Effector CD4-positive, alpha-beta T cell (primary cell): ENCODE measurements around the gene CLNK.

ENCODE experiments used
- DNase-seq: peaks from one replicate; pipeline ENCODE4 v3.0.0-alpha.2; 2020

The CLNK gene

DNA sequence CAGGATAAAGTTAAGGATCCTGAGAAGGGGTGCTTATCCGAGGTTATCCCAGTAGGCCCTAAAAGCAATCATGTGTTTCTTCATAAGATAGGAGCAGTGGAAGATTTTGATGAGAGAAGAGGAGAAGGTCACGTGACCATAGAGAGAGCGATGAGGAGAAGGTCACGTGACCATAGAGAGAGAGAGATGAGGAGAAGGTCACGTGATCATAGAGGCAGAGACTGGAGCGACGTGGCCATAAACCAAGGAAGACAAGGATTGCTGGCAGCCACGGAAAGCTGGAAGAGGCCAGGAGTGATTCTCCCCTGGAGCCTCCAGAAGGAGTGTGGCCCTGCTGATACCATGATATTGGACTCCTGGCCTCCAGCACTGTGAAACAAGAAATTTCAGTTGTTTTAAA lies 188.9 kb downstream of the CLNK start:
- no peak for DNase-seq

DNA sequence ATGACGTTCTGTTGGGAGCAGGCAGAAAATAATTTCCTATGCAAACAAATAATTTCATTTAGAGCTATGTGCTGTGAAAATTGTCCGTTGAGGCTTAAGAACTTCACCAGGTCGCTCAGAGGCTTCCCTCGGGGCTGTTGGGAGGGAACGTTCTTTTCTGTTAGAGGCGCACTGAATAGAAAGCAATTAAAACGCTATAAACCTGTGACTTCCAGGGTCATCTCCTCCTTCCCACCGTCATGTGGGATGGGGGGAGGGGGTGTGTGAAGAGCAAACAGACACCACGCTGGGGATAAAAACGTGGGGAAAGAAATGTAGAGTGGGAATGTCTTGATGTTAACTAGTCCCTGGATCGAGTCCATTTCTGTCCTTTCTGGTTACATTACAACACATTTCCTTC lies 192.1 kb downstream of the CLNK start:
- DNase-seq: no peak

DNA sequence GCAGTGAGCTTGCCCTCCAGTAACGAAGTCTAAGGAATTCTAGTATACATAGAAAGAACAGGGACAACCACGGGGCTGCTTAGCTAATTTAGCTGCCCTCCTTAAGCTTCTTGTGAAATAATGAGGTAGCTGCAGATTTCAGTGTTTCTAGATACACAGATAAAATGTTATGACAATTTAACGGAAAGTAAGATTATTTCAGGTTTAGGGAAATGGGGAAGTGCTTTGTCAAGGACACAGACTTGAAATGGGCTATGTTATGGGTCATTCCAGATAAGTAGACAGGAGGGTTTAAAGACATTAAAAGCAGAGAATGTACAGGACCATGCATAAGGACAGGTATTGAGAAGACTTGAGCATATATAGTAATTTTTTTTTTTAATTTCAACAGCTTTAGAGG lies 193.2 kb downstream of the CLNK start:
- DNase-seq: no peak

DNA sequence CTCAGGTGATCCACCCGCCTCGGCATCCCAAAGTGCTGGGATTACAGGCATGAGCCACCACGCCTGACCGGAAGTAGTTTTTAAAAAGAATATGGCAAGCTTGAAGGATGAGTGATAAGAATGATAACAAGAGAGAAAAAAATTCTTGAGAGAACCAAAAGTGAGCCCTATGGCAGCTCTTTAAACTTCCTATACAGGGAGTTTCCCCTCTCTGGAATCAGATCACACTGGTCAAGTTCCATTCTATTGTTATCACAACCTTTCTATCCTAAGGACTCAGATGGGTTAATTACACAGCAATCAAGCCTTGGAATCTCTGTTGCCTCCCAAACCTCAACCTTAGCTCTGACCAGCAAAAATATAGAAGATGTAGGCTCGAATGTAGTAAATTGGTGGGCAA lies 193.6 kb downstream of the CLNK start:
- no peak for DNase-seq

DNA sequence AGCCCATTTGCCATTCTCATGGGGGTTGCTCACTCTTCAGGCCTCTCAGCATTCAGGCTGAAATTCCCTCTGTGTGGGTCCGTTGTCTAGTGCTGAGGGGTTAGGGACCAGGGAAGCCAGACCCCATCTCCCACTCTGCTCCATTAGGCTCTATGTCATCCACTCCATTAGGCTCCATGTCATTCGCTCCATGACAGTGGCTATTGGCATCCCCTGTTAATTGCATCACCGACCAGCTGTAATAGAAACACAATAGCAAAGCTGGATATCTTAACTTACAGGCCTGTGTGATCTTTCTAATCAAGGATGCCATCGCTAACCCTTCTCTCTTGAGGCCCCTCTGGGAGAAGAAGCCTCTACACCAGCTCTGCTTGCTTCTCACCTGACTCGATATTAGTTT lies 201.7 kb downstream of the CLNK start:
- DNase-seq: no peak

DNA sequence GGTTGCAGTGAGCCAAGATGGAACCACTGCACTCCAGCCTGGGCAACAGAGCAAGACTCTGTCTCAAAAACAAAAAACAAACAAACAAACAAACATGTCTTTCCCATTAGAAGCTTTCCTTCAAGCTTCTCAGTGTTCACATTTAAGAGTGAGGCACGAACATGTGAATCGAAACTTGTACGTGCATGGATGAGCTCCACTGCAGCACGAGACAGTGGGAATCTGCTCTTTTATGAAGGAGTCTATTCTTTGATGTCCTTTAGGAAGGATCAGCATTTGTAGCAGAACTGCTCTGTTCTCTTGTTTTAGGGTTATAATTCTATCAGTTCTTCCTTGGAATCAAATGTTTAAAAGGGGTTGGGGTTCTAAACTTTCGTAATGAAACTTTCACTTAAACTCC lies 204.0 kb downstream of the CLNK start:
- DNase-seq: no peak

DNA sequence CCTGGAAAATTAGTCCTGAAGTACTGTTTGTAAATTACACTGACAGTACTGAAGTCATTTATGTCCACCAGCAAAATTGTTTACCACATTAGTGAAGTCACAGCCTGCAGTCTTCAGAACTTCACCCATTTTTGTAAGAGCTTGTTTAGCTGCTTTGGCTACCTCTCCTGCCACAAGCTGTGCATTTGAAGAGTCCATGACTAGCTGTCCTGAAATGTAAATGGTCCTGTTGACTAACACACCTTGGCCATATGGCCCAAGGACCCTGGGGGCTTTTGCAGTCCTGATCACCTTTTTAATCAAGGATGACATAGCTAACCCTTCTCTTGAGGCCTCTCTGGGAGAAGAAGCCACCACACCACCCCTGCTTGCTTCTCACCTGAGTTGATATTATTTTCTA lies 205.9 kb downstream of the CLNK start:
- no peak for DNase-seq

DNA sequence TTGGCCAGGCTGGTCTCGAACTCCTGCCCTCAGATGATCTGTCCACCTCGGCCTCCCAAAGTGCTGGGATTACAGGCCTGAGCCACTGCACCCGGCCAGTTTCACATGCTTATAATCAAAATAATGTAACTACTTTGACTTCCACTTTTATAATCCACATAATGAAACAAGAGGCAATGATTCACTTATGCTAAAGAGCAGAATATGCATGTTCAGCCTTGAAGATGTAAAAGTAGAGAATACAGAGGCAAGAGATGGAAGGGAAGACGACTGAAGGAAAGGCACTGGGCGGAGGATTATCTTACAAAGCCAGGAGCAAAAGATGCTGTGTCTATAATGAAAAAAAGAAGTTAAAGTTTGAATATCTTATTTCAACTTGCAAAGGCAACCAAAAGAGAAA lies 214.1 kb downstream of the CLNK start:
- no peak for DNase-seq

DNA sequence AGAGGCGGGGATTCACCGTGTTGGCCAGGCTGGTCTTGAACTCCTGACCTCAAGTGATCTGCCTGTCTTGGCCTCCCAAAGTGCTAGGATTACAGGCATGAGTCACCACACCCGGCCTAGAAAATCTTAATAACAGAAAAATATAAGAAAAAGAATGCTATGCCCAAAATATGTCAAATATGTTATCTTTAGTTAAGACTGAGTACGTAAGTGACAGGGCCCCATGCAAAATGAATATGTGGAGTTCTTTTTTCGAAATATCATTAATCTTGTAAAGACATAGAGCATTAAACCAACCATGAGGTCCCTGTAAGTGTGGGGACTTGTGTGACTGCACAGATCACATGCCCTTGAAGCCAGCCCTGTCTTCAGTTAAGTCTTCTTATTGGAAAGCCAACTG lies 218.4 kb downstream of the CLNK start:
- DNase-seq: no peak

DNA sequence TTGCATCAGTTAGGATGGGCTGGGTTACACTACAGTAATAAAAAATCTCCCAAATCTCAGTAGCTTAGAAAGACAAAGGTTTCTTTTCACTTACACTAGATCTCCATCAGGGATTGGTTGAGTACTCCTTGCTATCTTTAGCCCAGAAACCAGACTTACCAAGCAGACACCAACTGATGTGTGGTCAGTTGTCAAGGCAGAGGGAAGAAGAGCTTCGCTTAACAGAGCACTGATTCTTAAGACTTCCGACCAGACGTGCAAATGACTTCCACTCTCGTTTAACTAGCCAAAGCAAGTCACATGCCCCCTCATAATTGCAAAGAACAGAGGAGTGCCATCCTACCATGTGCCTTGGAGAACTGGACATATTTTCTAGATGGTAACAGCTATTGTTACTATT lies 221.7 kb downstream of the CLNK start:
- no peak for DNase-seq

DNA sequence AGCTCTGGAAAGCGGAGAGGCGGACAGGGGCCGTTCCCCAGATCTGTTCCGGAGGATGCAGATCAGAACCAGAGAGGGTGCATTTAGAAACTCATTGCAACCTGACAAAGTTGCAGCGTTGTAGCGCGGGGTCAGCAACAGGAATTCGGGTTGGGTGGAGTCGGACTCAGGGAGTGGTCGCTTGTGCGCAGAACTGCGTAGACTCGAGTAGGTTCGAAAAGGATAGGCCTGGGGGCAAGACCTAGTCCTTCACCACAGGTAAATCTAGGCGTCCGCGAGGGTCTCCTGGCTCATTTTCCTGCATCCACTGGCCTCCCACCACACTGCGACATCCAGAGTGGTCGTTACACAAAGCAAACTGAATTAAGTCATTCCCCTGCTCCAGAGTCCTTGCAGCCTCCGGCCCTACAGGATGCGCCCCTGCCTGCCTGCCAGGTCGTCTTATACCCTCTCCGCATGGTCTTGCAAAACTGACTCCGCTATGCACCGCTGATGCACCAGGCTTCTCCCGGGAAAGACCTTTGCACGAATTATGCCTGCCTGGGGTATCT lies 222.6 kb downstream of the CLNK start:
- DNase-seq: no peak

DNA sequence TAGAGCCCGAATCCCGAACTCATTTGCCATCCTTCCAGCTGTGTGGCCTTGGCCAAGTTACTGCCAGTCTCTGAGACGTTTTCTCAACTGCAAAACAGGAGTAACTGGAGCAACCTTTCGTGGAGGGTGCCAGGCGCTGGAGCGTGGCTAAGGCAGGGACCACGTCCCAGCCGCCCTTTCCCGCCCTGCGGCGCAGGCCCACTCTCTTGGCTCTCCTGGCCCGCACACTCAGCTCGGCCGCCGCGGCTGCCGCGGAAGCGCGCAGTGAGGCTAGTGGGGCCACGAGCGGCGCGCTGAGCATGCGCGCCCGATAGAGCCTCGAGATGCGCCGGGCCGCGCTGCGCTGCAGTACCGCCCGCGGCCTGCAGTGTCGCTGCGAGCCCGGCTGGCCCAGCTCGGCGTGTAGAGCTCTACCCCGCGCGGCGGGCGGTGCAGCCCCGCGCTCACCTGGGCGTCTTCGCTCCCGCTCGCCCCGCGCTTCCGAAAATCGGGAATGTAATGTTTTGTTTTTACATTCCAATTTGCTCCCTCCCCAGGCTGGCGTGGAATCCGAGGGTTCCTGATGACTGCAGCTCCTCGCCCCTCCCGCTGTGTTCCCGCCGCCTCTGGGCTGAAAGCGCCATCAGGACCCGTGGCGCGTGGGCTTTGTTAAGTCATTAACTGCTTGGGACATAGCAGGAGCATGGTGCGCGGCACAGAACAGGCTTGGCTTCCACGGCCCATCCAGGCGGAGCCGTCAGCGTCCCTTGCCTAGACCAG lies 223.3 kb downstream of the CLNK start:
- DNase-seq: peak; percentile 49

DNA sequence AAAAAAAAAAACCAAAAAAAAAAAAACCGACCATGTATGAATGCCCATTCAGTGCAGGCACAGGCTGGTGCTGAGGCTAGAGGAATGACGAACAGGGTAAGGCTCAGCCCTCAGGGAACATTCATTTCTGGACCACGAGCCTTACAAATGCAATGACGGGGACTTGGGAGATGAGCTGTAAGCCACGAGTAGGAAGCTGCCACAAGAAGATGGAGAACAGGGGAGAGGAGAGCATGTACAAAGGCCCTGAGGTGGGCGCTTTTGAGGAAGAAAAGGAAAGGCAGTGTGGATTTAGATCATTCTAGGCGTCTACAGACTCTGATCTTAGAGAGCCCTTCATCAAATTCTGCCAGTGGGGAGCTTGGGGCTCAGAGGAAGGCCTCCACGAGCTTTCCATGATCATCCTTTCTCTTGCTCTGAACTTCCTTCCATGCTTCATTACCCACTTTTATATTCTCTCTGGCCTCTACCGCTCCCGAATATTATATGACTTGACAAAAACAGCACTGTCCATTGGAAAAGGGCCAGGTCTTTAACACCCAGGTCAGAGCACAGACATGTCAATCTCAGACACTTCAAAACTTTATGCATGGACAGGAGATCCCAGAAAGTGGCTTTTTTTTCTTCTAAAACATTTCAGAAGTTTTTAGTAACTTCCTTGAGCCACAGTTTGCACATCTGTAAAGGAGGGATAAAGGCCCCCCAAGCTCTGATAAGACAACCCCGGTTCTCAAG lies 224.1 kb downstream of the CLNK start:
- DNase-seq: no peak

DNA sequence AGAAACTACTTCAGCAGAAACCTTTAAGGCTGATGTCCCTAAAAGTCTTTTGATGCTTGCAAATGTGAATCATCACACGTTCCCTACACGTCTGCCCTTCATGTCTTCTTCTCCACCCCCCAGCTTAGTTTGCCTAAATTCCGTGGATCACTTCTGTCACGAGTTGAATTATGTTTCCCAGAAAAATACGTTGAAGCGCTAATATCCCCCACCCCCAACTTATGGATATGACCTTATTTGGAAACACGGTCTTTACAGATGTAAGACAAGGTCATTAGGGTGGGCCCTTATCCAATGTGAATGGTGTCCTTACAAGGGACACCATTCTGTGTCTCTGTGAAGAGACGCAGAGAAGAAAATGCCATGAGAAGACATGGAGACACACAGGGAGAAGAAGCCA lies 225.3 kb downstream of the CLNK start:
- DNase-seq: no peak

DNA sequence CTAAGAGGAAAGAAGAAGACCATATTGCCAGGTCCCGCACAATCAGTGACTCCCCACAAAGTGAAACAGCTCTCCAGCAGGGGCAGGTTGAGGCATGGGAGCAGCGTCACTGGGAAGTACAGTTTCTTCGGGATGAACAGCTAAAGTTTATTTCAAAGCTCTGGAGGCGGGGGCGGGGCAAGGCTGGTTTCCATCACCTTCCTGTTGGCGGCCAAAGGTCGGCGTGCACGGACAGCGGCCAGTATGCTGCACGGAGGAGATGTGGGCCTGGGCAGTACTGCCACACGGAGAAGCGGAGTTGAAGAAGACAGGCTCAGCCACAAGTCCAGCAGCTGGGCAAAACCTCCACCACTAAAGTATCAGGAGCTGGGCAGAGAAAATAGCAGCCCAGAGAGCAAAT lies 226.4 kb downstream of the CLNK start:
- no peak for DNase-seq

DNA sequence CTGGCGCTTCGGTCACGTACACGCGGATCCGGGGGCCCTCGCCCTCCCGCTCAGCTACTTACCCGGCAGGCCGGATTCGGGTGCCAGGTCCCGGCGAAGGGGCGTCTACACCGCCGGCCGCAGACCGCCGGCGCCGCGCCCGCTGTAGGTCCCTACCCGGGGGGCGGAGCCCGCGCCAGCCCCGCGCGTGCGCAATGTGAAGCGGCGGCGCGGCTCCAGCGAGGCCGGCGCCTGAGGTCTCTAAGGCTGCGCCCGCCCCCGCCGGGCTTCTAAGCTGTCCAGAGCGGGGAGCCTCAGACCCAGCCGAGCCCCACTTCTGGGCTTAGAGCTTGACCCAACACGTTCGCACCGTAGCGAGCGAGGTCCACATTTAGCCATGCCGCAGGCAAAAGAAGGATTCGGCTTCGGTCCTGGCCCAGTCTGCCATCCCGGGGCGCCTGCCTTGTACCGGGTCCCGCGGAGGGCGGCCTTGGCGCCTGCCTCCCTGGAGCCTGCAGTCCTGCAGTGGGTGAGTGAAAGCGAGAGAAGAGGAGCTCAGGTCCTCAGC lies 227.2 kb downstream of the CLNK start, which contains the start of gene ZNF518B:
Gene ZNF518B, minus strand, starts transcription at position 172 of the 547 bp plus-strand sequence. CDS start 11,098 bp downstream, outside the sequence.
- DNase-seq: peak; percentile 64

DNA sequence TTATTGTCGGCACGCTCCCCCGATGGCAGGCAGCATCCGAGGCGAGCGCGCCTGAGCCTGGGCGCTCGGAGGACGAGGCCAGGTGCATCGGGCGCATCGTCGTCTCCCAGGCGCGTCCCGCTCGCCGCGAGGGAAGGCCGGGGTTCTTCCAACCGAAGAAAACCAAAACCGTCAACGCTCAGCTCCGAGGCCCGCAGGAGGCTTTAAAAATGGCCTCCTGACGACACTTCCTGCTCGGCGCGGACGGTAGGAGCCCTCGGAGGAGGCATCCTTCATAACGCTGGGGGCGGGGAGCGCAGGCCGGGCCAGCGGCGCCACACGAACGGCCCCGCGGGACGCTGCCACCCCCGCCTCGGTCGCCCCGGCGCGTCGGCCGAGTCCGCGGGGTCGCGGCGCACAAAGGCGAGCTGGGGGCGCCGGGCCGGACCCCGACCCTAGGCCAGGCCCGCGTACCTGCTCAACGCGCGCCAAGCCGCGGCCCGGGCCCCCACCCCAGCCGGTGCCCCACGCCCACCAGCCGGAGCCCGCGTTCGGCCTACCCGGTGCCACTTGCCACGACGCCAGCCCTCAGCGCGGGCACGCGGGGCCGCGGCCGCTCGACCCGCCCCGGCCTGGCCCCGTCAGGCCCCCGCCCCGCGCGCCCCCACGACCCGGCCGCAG lies 227.8 kb downstream of the CLNK start:
- peak; percentile 25 for DNase-seq

DNA sequence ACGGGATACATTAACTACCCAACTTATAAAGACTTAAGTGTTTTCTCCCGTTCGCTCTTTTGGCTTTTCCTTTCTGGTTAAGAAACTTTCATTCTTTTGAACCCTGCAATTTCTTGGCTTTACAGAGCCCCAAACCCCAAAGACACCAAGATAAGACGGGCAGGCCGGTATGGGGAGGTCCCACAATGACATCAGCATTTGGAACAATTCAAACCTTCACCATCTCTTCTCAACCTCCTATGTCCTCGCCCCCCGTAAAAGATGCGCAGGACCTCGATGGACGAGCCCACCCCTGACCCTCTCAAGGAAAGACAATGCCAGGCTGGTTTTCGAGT lies 228.3 kb downstream of the CLNK start:
- no peak for DNase-seq

DNA sequence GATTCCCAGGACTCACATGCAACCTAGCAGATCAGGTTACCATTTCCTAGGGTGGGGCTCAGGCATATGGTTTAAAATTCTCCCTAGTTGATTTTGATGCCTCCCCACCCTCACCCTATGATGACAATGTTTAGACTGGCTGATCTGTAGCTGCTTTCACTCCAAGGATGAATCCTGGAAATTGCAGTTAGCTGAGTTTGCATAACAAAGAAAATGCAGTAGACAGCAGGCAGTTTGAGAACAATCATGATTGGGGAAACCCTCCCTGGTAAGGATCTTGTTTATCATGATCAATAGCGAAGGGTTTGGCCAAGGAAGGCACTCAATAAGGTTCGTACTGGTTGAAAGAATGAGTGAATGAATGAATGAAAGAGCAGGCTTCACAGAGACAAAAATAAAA lies 229.4 kb downstream of the CLNK start:
- DNase-seq: no peak

DNA sequence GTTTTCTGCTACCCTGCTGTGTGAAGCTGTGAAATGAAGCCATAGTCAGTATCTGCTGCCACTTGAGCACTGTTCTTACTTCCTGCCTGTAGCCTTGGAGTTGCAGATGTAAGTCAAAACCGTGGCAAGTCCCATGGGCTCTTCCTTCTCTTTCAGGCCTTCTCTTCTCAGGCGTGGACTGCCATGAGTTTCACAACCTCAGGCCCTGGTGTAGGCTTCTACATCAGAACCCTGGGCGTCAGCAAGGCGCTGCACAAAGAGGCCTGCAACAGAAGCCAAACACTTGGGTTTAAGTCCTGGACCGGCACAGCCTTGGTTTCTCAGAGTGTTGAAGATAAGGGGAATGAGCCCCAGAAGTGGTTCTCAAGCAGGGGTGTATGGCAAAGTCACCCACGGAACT lies 229.8 kb downstream of the CLNK start:
- no peak for DNase-seq

DNA sequence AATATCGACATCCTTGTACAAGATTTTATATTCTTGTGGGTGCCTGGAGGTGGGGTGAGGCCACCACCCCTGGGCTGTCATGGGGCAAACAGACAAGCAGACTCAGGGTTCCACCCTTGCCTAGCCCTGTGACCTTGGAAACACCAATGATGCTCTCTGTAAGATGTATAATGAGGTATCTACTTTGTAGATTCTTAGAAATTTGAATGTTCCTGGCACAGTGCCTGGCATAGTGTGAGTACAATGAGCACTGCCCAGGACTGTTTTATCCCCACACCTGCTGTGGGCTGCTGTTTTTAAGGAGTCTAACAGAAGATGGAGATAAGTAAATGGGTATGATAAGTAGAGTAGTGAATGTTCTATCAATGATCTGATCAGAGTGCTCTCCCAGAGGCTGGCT lies 230.4 kb downstream of the CLNK start:
- no peak for DNase-seq

DNA sequence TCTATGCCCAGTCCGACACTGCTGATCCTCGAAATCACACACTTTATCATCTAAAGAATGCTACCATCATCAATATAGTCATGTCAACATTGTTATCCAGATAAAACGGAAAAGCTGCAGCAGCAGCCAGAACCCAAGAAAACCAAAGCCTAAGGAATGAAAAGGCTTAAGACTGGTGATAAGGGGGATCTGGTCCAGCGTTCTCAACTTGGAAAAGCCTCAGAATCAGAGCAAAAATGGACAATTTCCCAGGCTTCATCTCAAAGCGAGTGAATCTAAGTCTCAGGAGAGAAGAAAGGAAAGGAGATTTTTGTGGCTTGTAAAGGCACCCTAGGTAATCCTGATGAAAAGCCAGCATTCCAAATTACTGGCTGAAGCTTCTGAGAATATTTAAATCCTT lies 235.6 kb downstream of the CLNK start:
- no peak for DNase-seq

DNA sequence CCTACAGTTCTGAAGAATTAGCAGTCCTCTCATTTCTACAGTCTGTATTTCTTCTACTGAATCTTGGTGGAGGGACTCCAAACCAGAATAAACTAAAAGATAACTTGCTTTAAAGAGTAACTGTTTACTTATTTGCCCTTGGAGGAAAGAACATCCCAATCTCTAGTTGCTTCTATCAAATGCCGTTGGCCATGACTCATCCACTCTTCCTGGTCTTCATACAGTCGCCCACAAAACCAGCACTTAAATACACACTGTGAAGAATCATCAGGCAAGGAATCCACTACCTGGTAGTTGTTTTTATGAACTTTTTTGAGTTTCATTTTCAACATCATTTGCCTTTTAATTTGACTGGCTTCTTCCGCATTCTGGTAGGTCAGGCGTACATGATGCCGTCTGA lies 241.6 kb downstream of the CLNK start:
- no peak for DNase-seq

DNA sequence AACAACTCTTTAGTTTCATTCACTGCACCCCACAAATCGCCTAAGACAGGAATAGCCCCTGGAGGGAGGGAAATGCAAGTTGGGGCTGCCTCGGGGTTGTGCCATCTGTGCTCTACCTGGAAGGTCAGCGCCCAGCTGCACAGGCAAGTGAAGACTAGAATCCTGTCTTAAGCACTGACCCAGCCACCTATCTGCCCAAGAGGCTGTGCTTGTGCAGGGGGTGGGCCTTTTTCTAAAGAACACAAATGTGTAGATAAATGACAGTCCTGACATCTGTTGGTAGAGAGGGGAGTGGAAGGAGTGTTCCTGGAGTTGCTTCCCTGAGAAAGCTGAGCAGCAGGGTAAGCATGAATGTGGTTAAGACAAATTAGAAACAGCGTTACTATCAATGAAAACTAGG lies 243.1 kb downstream of the CLNK start:
- no peak for DNase-seq
